ENCODE results near the gene PTPRG. TPM values are rescaled to one million over a fixed set of nuclear protein-coding genes. Genes with fewer than 3 reads are reported as not detected.

PTPRG gene
- total and polyA plus RNA-seq, 10 of the 15 experiments (the other 5 are each of a cell fraction or from before 2014, with no cell fraction given): 0.29 to 20.7 (median 1.4) TPM

DNA sequence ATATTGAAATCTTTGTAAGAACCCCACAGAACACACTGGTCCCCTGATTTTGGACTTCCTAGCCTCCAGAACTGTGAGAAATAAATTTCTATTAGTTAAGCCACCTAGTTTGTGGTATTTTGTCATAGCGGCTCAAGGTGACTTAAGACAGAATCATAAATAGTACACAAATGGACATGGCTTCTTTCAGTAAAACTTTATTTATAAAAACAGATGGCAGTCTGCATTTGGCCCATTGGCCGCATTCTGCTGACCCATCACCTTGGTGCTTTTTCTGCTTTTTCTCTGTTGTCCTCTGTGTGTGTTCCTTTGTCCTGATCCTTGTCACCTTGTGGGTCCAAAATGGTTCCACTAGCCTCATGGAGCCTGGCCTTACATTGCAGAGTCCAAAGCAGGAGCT is 363.6 kb downstream of the PTPRG start:
- no TSS peak for BruUV-seq (replicated peaks)
- H3K4me3 ChIP-seq: no peak overlapping the region
- in situ Hi-C loops (cut with MboI) (no loop called here), intact Hi-C loops (cut with micrococcal nuclease; ENCODE audit: unreplicated experiment) (no loop called here)
- no peaks in the 10 kb centered on the region for H4K20me1 ChIP-seq (ENCODE audit: control insufficient read depth, insufficient read depth)
- H3K4me2 ChIP-seq (ENCODE audit: control insufficient read depth, insufficient read depth): no peak overlapping the region
- no peaks in the 10 kb centered on the region for H3K4me1 ChIP-seq (ENCODE audit: control insufficient read depth, insufficient read depth, low read length)
- H3K79me2 ChIP-seq (ENCODE audit: control insufficient read depth, insufficient read depth, low read length): no peaks in the 10 kb centered on the region
- POLR2A ChIA-PET: interaction anchor here (0.6 to 1.1 kb wide), 3 partner anchors 13 to 34 kb away, joined by 3 read pairs; no protein-coding TSS in a partner anchor
- CTCF ChIA-PET: interaction anchor here (1.0 to 1.2 kb wide), 4 partner anchors 8 to 11 kb away, joined by 3 to 4 read pairs (median 3); no protein-coding TSS in a partner anchor
- no peaks in the 10 kb centered on the region for H3K36me3 ChIP-seq (ENCODE audit: control insufficient read depth in 2 of 2, insufficient read depth in 2 of 2, low read length in 1 of 2)
- H3K27me3 ChIP-seq (replicated peaks in 1 of 2; ENCODE audit: control insufficient read depth in 2 of 2, insufficient read depth in 2 of 2, low read length in 1 of 2): no peaks in the 10 kb centered on the region; a peak in 1 of 4 replicates
- H3K9me3 ChIP-seq (replicated peaks; ENCODE audit: control insufficient read depth, insufficient read depth, low read length): no peaks in the 10 kb centered on the region
- no peak overlapping the region for H2AFZ ChIP-seq (ENCODE audit: control insufficient read depth, low read depth, low read length)
- ATAC-seq: no peak
- whole genome bisulfite sequencing (ENCODE audit: insufficient coverage, insufficient replicate concordance, low lambda C conversion rate, missing lambda C conversion rate): 67% methylated on average over 2 of the region's 2 CpGs
- SMC1A ChIA-PET (ENCODE audit: uncharacterized antibody, unreplicated experiment): interaction anchor here (0.7 to 15.4 kb wide), 4 partner anchors 10 to 79 kb away, joined by 3 to 159 read pairs (median 5); no protein-coding TSS in a partner anchor
- no peak for FAIRE-seq
- TF ChIP-seq, protein P1, sequence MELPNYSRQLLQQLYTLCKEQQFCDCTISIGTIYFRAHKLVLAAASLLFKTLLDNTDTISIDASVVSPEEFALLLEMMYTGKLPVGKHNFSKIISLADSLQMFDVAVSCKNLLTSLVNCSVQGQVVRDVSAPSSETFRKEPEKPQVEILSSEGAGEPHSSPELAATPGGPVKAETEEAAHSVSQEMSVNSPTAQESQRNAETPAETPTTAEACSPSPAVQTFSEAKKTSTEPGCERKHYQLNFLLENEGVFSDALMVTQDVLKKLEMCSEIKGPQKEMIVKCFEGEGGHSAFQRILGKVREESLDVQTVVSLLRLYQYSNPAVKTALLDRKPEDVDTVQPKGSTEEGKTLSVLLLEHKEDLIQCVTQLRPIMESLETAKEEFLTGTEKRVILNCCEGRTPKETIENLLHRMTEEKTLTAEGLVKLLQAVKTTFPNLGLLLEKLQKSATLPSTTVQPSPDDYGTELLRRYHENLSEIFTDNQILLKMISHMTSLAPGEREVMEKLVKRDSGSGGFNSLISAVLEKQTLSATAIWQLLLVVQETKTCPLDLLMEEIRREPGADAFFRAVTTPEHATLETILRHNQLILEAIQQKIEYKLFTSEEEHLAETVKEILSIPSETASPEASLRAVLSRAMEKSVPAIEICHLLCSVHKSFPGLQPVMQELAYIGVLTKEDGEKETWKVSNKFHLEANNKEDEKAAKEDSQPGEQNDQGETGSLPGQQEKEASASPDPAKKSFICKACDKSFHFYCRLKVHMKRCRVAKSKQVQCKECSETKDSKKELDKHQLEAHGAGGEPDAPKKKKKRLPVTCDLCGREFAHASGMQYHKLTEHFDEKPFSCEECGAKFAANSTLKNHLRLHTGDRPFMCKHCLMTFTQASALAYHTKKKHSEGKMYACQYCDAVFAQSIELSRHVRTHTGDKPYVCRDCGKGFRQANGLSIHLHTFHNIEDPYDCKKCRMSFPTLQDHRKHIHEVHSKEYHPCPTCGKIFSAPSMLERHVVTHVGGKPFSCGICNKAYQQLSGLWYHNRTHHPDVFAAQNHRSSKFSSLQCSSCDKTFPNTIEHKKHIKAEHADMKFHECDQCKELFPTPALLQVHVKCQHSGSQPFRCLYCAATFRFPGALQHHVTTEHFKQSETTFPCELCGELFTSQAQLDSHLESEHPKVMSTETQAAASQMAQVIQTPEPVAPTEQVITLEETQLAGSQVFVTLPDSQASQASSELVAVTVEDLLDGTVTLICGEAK (IDR thresholded peaks at IDR 0.05; ENCODE audit: borderline replicate concordance): peak; percentile 74; the same call in 1 of the 2 replicates
- no peak for TF ChIP-seq PBX3 (IDR thresholded peaks at IDR 0.05; ENCODE audit: insufficient replicate concordance, low read depth, low read length)
- RAD21 ChIA-PET (ENCODE audit: unreplicated experiment): no interaction called here
- no peak overlapping the region for H3K27ac ChIP-seq (ENCODE audit: control insufficient read depth, insufficient read depth)
- no peak for DNase-seq (ENCODE audit: low read depth, low spot score)
- H3K9ac ChIP-seq (ENCODE audit: control insufficient read depth, insufficient read depth, low read length): no peak overlapping the region
